Nephron progenitor cell (in vitro differentiated cells): ENCODE measurements around the gene OCIAD1.

Experiments used
- DNase-seq: peaks from one replicate; pipeline ENCODE4 v3.0.0; 2021
- H3K27ac Mint-ChIP-seq: 2 replicates; pipeline ENCODE4 v1.8.0; 2021; ENCODE audit warnings: mild to moderate bottlenecking, moderate library complexity, mixed read lengths
- H3K27me3 Mint-ChIP-seq: 2 replicates; pipeline ENCODE4 v1.8.0; 2021; ENCODE audit warnings: mild to moderate bottlenecking, low read depth, mixed read lengths; ENCODE audit not compliant: poor library complexity
- H3K36me3 Mint-ChIP-seq: 2 replicates; pipeline ENCODE4 v1.8.0; 2021; ENCODE audit warnings: low read depth, mixed read lengths
- H3K4me1 Mint-ChIP-seq: 2 replicates; pipeline ENCODE4 v1.8.0; 2021; ENCODE audit warnings: mixed read lengths
- H3K4me3 Mint-ChIP-seq: 2 replicates; pipeline ENCODE4 v1.8.0; 2021; ENCODE audit warnings: mild to moderate bottlenecking, moderate library complexity, mixed read lengths
- H3K9me3 Mint-ChIP-seq: 2 replicates; pipeline ENCODE4 v1.8.0; 2021; ENCODE audit warnings: mild to moderate bottlenecking, moderate library complexity, mixed read lengths
- CTCF ChIP-seq: fragments of 200-600 bp; sonication (generic); IDR thresholded peaks from 2 replicates; pipeline ENCODE4 v1.5.0; 2021; ENCODE audit warnings: antibody characterized with exemption

Gene OCIAD1

GRCh38 chr4:48830706-48831531, at the start of gene OCIAD1:
TSS of gene OCIAD1 (plus strand) at chr4:48831088. CDS start at chr4:48832625, 1,537 bp downstream.
- Mint-ChIP-seq H3K27ac (peak within 1 kb of the TSS; percentile 100), H3K4me3 (peak within 1 kb of the TSS; percentile 100), H3K9me3 (peaks cover 10% of the 10 kb centered on the region), H3K4me1 (peaks cover 35% of the 10 kb centered on the region), H3K27me3 (peaks cover 12% of the 10 kb centered on the region), H3K36me3 (peaks cover 29% of the 10 kb centered on the region)
- no peak for TF ChIP-seq CTCF
- DNase-seq, result peak; percentile 92

- H3K4me3 Mint-ChIP-seq, result no peak overlapping the region
These were observed 48.9 kb upstream of the OCIAD1 start for GRCh38 chr4:48781968-48782367.

GRCh38 chr4:48785302-48785701, 45.6 kb upstream of the OCIAD1 start:
- H3K9me3 Mint-ChIP-seq, result no peaks in the 10 kb centered on the region
- no peak for DNase-seq
- no peak overlapping the region for H3K4me3 Mint-ChIP-seq
- no peak overlapping the region for H3K27ac Mint-ChIP-seq
- peaks cover 5% of the 10 kb centered on the region for H3K27me3 Mint-ChIP-seq
- TF ChIP-seq CTCF, result no peak
- peaks cover 30% of the 10 kb centered on the region for H3K4me1 Mint-ChIP-seq
- no peaks in the 10 kb centered on the region for H3K36me3 Mint-ChIP-seq

More at GRCh38 chr4:48781968-48782367, 48.9 kb upstream of the OCIAD1 start:
- no peaks in the 10 kb centered on the region for H3K9me3 Mint-ChIP-seq
- no peak for TF ChIP-seq CTCF
- H3K27me3 Mint-ChIP-seq, result peaks cover 5% of the 10 kb centered on the region
- H3K36me3 Mint-ChIP-seq, result no peaks in the 10 kb centered on the region
- peaks cover 51% of the 10 kb centered on the region for H3K4me1 Mint-ChIP-seq
- no peak overlapping the region for H3K27ac Mint-ChIP-seq
- no peak for DNase-seq

- H3K27me3 Mint-ChIP-seq, result no peaks in the 10 kb centered on the region
- DNase-seq, result no peak
- peaks cover 20% of the 10 kb centered on the region for H3K4me1 Mint-ChIP-seq
- H3K9me3 Mint-ChIP-seq, result no peaks in the 10 kb centered on the region
- no peak for TF ChIP-seq CTCF
- H3K27ac Mint-ChIP-seq, result no peak overlapping the region
- H3K36me3 Mint-ChIP-seq, result no peaks in the 10 kb centered on the region
- H3K4me3 Mint-ChIP-seq, result no peak overlapping the region
These were observed 44.3 kb upstream of the OCIAD1 start for GRCh38 chr4:48786549-48786948.

- no peaks in the 10 kb centered on the region for H3K27me3 Mint-ChIP-seq
- no peak for DNase-seq
- no peak overlapping the region for H3K27ac Mint-ChIP-seq
- no peak overlapping the region for H3K4me3 Mint-ChIP-seq
- no peaks in the 10 kb centered on the region for H3K36me3 Mint-ChIP-seq
- H3K9me3 Mint-ChIP-seq, result no peaks in the 10 kb centered on the region
- H3K4me1 Mint-ChIP-seq, result peaks cover 18% of the 10 kb centered on the region
- no peak for TF ChIP-seq CTCF
These were observed 43.8 kb upstream of the OCIAD1 start for GRCh38 chr4:48787056-48787455.

GRCh38 chr4:48790561-48790960, 40.3 kb upstream of the OCIAD1 start:
- H3K27ac Mint-ChIP-seq, result no peak overlapping the region
- no peak overlapping the region for H3K4me3 Mint-ChIP-seq
- H3K36me3 Mint-ChIP-seq, result no peaks in the 10 kb centered on the region
- no peak for TF ChIP-seq CTCF
- H3K27me3 Mint-ChIP-seq, result peaks cover 6% of the 10 kb centered on the region
- H3K9me3 Mint-ChIP-seq, result no peaks in the 10 kb centered on the region
- peaks cover 11% of the 10 kb centered on the region for H3K4me1 Mint-ChIP-seq
- DNase-seq, result no peak
